K562 (cell line): ENCODE data around the gene ITSN2.

ENCODE experiments used
- ATF1 ChIP-seq, 2 experiments: fragments of 450-650 bp in 1 of 2; IDR thresholded peaks; 2 replicates each; pipeline ENCODE4 v1.6.1; 2016; ENCODE audit warnings: missing compliant biosample characterization in 1 of 2, missing genetic modification characterization in 1 of 2
- EZH2 ChIP-seq: IDR thresholded peaks from 2 replicates; pipeline ENCODE4 v1.6.1; 2012; ENCODE audit warnings: low read depth, mild to moderate bottlenecking, inconsistent platforms, low read length, borderline replicate concordance
- JUND ChIP-seq, 2 experiments: IDR thresholded peaks; 2 replicates in 1 of 2; 3 replicates in 1 of 2; pipeline ENCODE4 v1.6.1; 2011; ENCODE audit warnings: borderline replicate concordance in 2 of 2, low read depth in 2 of 2, low read length in 2 of 2, improper control_type of control experiment in 1 of 2, missing biosample characterization in 1 of 2, missing genetic modification characterization in 1 of 2, missing genetic modification reagents in 1 of 2
- KAT2B ChIP-seq: IDR thresholded peaks from one replicate; pipeline ENCODE4 v1.6.1; 2012; ENCODE audit warnings: low read depth, mild to moderate bottlenecking, control low read depth, inconsistent platforms, low read length, moderate library complexity
- POLR2A ChIP-seq: fragments of 450-650 bp; conservative IDR thresholded peaks from 2 replicates; pipeline ENCODE4 v1.6.1; 2016
- RAD21 ChIP-seq, 2 experiments: fragments of 250-450 bp in 1 of 2; fragments of 450-650 bp in 1 of 2; sonication (Bioruptor Pico) in 1 of 2; formaldehyde crosslinking in 1 of 2; IDR thresholded peaks in 1 of 2; conservative IDR thresholded peaks in 1 of 2; 2 replicates each; pipeline versions ENCODE4 v1.4.0 to v1.8.0; 2020 to 2022; ENCODE audit warnings: mild to moderate bottlenecking in 2 of 2, moderate library complexity in 1 of 2
- RFX5 ChIP-seq: IDR thresholded peaks from 2 replicates; pipeline ENCODE4 v1.6.1; 2011; ENCODE audit warnings: low read depth, mild to moderate bottlenecking, improper control_type of control experiment, low read length
- TEAD1 ChIP-seq, 2 experiments: fragments of 450-650 bp in 1 of 2; sonication (generic) in 1 of 2; formaldehyde crosslinking; IDR thresholded peaks; 2 replicates each; pipeline versions ENCODE4 v1.4.0 to v1.8.0; 2020 to 2022; ENCODE audit warnings: mild to moderate bottlenecking in 2 of 2, missing genetic modification reagents in 1 of 2
- U2AF1 ChIP-seq: fragments of 200-400 bp; formaldehyde crosslinking; optimal IDR thresholded peaks from 2 replicates; pipeline ENCODE3; 2017; ENCODE audit warnings: mild to moderate bottlenecking, low read depth, low read length, moderate library complexity
- ZNF184 ChIP-seq: sonication (generic); formaldehyde crosslinking; IDR thresholded peaks from 2 replicates; pipeline ENCODE4 v1.5.0; 2020; ENCODE audit warnings: missing genetic modification reagents
- TF ChIP-seq, protein P1 (sequence below), 3 experiments: IDR thresholded peaks in 2 of 3; conservative IDR thresholded peaks in 1 of 3; 2 replicates each; pipeline ENCODE4 v1.5.1; 2011 to 2012; ENCODE audit warnings: low read length in 3 of 3, mild to moderate bottlenecking in 3 of 3, control low read depth in 2 of 3, improper control_type of control experiment in 1 of 3, inconsistent platforms in 1 of 3, low read depth in 1 of 3, mixed read lengths in 1 of 3, moderate library complexity in 1 of 3; ENCODE audit not compliant: insufficient read depth in 2 of 3
- TF ChIP-seq, protein P2 (sequence below): fragments of 450-650 bp; IDR thresholded peaks from 2 replicates; pipeline ENCODE4 v1.6.1; 2017; ENCODE audit warnings: mild to moderate bottlenecking, moderate library complexity
- TF ChIP-seq, protein P3 (sequence below): fragments of 450-650 bp; IDR thresholded peaks from 2 replicates; pipeline ENCODE4 v1.6.1; 2016; ENCODE audit warnings: antibody characterized with exemption
- TF ChIP-seq, protein P4 (sequence below), 2 experiments: IDR thresholded peaks; 2 replicates each; pipeline ENCODE4 v1.6.1; 2011; ENCODE audit warnings: borderline replicate concordance in 1 of 2, control low read depth in 1 of 2, low read depth in 1 of 2, low read length in 1 of 2, mild to moderate bottlenecking in 1 of 2, mixed read lengths in 1 of 2, moderate library complexity in 1 of 2; ENCODE audit not compliant: insufficient read depth in 1 of 2, insufficient read length in 1 of 2, poor library complexity in 1 of 2, severe bottlenecking in 1 of 2; ENCODE audit errors: extremely low read depth in 1 of 2

GRCh38 chr2:24182507-24182906 is 177.8 kb downstream of the ITSN2 start:
- TF ChIP-seq RAD21 (CRISPR knock-in tag; conservative IDR thresholded peaks at IDR 0.05 in 1 of 2, IDR thresholded peaks at IDR 0.05 in 1 of 2) (no peak), KAT2B (no peak), RFX5 (no peak), JUND (IDR thresholded peaks at IDR 0.05; ENCODE audit: borderline replicate concordance, low read depth, low read length) (no peak), JUND (tag; IDR thresholded peaks at IDR 0.05; ENCODE audit: borderline replicate concordance, low read depth, low read length) (no peak), ZNF184 (CRISPR knock-in tag) (no peak), EZH2 (no peak), TEAD1 (CRISPR knock-in tag; IDR thresholded peaks at IDR 0.05) (no peak), U2AF1 (no peak), POLR2A (no peak), ATF1 (CRISPR knock-in tag; IDR thresholded peaks at IDR 0.05) (no peak), ATF1 (tag; IDR thresholded peaks at IDR 0.05) (no peak)
- TF ChIP-seq, protein P1, sequence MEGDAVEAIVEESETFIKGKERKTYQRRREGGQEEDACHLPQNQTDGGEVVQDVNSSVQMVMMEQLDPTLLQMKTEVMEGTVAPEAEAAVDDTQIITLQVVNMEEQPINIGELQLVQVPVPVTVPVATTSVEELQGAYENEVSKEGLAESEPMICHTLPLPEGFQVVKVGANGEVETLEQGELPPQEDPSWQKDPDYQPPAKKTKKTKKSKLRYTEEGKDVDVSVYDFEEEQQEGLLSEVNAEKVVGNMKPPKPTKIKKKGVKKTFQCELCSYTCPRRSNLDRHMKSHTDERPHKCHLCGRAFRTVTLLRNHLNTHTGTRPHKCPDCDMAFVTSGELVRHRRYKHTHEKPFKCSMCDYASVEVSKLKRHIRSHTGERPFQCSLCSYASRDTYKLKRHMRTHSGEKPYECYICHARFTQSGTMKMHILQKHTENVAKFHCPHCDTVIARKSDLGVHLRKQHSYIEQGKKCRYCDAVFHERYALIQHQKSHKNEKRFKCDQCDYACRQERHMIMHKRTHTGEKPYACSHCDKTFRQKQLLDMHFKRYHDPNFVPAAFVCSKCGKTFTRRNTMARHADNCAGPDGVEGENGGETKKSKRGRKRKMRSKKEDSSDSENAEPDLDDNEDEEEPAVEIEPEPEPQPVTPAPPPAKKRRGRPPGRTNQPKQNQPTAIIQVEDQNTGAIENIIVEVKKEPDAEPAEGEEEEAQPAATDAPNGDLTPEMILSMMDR (IDR thresholded peaks at IDR 0.05 in 2 of 3, conservative IDR thresholded peaks at IDR 0.05 in 1 of 3; ENCODE audit: insufficient read depth in 2 of 3, low read depth in 1 of 3, low read length in 3 of 3): no peak
- TF ChIP-seq, protein P2, sequence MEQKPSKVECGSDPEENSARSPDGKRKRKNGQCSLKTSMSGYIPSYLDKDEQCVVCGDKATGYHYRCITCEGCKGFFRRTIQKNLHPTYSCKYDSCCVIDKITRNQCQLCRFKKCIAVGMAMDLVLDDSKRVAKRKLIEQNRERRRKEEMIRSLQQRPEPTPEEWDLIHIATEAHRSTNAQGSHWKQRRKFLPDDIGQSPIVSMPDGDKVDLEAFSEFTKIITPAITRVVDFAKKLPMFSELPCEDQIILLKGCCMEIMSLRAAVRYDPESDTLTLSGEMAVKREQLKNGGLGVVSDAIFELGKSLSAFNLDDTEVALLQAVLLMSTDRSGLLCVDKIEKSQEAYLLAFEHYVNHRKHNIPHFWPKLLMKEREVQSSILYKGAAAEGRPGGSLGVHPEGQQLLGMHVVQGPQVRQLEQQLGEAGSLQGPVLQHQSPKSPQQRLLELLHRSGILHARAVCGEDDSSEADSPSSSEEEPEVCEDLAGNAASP: no peak
- TF ChIP-seq, protein P3, sequence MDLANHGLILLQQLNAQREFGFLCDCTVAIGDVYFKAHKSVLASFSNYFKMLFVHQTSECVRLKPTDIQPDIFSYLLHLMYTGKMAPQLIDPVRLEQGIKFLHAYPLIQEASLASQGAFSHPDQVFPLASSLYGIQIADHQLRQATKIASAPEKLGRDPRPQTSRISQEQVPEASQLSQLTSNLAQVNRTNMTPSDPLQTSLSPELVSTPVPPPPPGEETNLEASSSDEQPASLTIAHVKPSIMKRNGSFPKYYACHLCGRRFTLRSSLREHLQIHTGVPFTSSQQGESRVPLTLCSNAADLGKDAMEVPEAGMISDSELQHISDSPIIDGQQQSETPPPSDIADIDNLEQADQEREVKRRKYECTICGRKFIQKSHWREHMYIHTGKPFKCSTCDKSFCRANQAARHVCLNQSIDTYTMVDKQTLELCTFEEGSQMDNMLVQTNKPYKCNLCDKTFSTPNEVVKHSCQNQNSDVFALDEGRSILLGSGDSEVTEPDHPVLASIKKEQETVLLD: no peak
- TF ChIP-seq, protein P4, sequence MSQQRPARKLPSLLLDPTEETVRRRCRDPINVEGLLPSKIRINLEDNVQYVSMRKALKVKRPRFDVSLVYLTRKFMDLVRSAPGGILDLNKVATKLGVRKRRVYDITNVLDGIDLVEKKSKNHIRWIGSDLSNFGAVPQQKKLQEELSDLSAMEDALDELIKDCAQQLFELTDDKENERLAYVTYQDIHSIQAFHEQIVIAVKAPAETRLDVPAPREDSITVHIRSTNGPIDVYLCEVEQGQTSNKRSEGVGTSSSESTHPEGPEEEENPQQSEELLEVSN (IDR thresholded peaks at IDR 0.05; ENCODE audit: borderline replicate concordance in 1 of 2, extremely low read depth in 1 of 2, insufficient read depth in 1 of 2, insufficient read length in 1 of 2, low read depth in 1 of 2, low read length in 1 of 2, poor library complexity in 1 of 2, severe bottlenecking in 1 of 2): no peak
